SK-N-SH (cell line): ENCODE data around the gene CCDC112. TPM values are rescaled to one million over a fixed set of nuclear protein-coding genes. Genes with fewer than 3 reads are reported as not detected.

ENCODE experiments used
- CTCF ChIA-PET: fragments of 300-600, 350-600 bp; formaldehyde crosslinking; extraction: SDS; loops from one replicate; lab custom pipeline; 2021; lab: Yijun Ruan, JAX
- POLR2A ChIA-PET: fragments of 350-600 bp; sonication (Branson Sonifier 250); formaldehyde crosslinking; extraction: SDS; loops from one replicate; lab custom pipeline; 2020; ENCODE audit warnings: antibody characterized with exemption, inconsistent platforms; lab: Yijun Ruan, JAX
- DNase-seq: peaks from one replicate; pipeline ENCODE4 v3.0.0; 2012
- H2AFZ ChIP-seq: fragments of 200-600 bp; sonication (generic); 2 replicates; pipeline ENCODE4 v1.8.1; 2016; ENCODE audit warnings: antibody characterized with exemption, mild to moderate bottlenecking, low read depth
- H3F3A ChIP-seq: fragments of 200-600 bp; sonication (generic); replicated peaks from 2 replicates; pipeline ENCODE3; 2016; ENCODE audit warnings: antibody characterized with exemption, mild to moderate bottlenecking; ENCODE audit not compliant: insufficient read depth
- H3K27ac ChIP-seq, 2 experiments: fragments of 200-500 bp in 1 of 2; fragments of 200-600 bp in 1 of 2; sonication (Bioruptor generic) in 1 of 2; sonication (generic), shearing (Covaris generic) in 1 of 2; 2 replicates each; pipeline versions ENCODE4 v1.5.1 to v1.6.1; 2014 to 2016; ENCODE audit warnings: low read depth in 2 of 2, inconsistent platforms in 1 of 2, low read length in 1 of 2, mild to moderate bottlenecking in 1 of 2, mixed read lengths in 1 of 2
- H3K27me3 ChIP-seq: fragments of 200-600 bp; sonication (generic), shearing (Covaris generic); 2 replicates; pipeline ENCODE4 v1.6.1; 2016; ENCODE audit warnings: mixed run types; ENCODE audit not compliant: insufficient read depth
- H3K36me3 ChIP-seq, 2 experiments: fragments of 200-500 bp in 1 of 2; fragments of 200-600 bp in 1 of 2; sonication (Bioruptor generic) in 1 of 2; sonication (generic) in 1 of 2; replicated peaks in 1 of 2; 2 replicates each; pipeline versions ENCODE3 to v1.5.1; 2014 to 2016; ENCODE audit warnings: low read length in 1 of 2, mild to moderate bottlenecking in 1 of 2; ENCODE audit not compliant: insufficient read depth in 2 of 2, control insufficient read depth in 1 of 2
- H3K4me1 ChIP-seq, 2 experiments: fragments of 200-500 bp in 1 of 2; fragments of 200-600 bp in 1 of 2; sonication (Bioruptor generic) in 1 of 2; sonication (generic), shearing (Covaris generic) in 1 of 2; 2 replicates each; pipeline versions ENCODE4 v1.5.1 to v1.6.1; 2014 to 2016; ENCODE audit warnings: low read depth in 1 of 2, low read length in 1 of 2, mixed run types in 1 of 2; ENCODE audit not compliant: insufficient read depth in 2 of 2, control insufficient read depth in 1 of 2
- H3K4me2 ChIP-seq: fragments of 200-600 bp; sonication (generic), shearing (Covaris generic); 2 replicates; pipeline ENCODE4 v1.6.1; 2017; ENCODE audit warnings: mixed run types
- H3K4me3 ChIP-seq, 2 experiments: fragments of 200-500 bp in 1 of 2; fragments of 200-600 bp in 1 of 2; sonication (Bioruptor generic) in 1 of 2; sonication (generic), shearing (Covaris generic) in 1 of 2; 2 replicates each; pipeline versions ENCODE4 v1.5.1 to v1.8.1; 2014 to 2016; ENCODE audit warnings: low read depth in 2 of 2, inconsistent platforms in 1 of 2, low read length in 1 of 2, mild to moderate bottlenecking in 1 of 2, mixed read lengths in 1 of 2, moderate library complexity in 1 of 2
- H3K79me2 ChIP-seq: fragments of 200-600 bp; sonication (generic); 2 replicates; pipeline ENCODE4 v1.8.1; 2017; ENCODE audit warnings: mild to moderate bottlenecking; ENCODE audit not compliant: insufficient read depth
- H3K9ac ChIP-seq: fragments of 200-600 bp; sonication (generic); 2 replicates; pipeline ENCODE4 v1.6.1; 2017; ENCODE audit warnings: mixed run types
- H3K9me2 ChIP-seq: fragments of 200-600 bp; sonication (generic); 2 replicates; pipeline ENCODE4 v1.6.1; 2017; ENCODE audit warnings: mixed run types
- H3K9me3 ChIP-seq: fragments of 200-600 bp; sonication (generic); 2 replicates; pipeline ENCODE4 v1.6.1; 2017; ENCODE audit warnings: mixed run types, mild to moderate bottlenecking, moderate library complexity
- H4K20me1 ChIP-seq: fragments of 200-600 bp; sonication (generic); 2 replicates; pipeline ENCODE4 v1.6.1; 2017; ENCODE audit warnings: mild to moderate bottlenecking, mixed run types; ENCODE audit not compliant: insufficient read depth
- CHD2 ChIP-seq: fragments of 150-350 bp; IDR thresholded peaks from 2 replicates; pipeline ENCODE4 v1.6.1; 2018; ENCODE audit warnings: low read length; ENCODE audit not compliant: partially characterized antibody
- ELF1 ChIP-seq: IDR thresholded peaks from 2 replicates; pipeline ENCODE4 v1.4.0; 2012
- EZH2phosphoT487 ChIP-seq: fragments of 200-600 bp; sonication (generic); IDR thresholded peaks from 2 replicates; pipeline ENCODE4 v1.6.1; 2017; ENCODE audit warnings: low read depth, mixed run types, mild to moderate bottlenecking, antibody characterized with exemption, moderate library complexity, borderline replicate concordance
- FOXM1 ChIP-seq: IDR thresholded peaks from 2 replicates; pipeline ENCODE4 v1.4.0; 2012; ENCODE audit warnings: low read depth, mild to moderate bottlenecking
- GATA2 ChIP-seq: sonication (generic); formaldehyde crosslinking; IDR thresholded peaks from 2 replicates; pipeline ENCODE4 v1.5.0; 2020; ENCODE audit warnings: mild to moderate bottlenecking, missing genetic modification reagents
- NFIC ChIP-seq: IDR thresholded peaks from 2 replicates; pipeline ENCODE4 v1.4.0; 2012; ENCODE audit warnings: borderline replicate concordance
- NRF1 ChIP-seq: IDR thresholded peaks from 2 replicates; pipeline ENCODE4 v1.6.1; 2012; ENCODE audit warnings: low read depth, mild to moderate bottlenecking, low read length
- PBX3 ChIP-seq: IDR thresholded peaks from 2 replicates; pipeline ENCODE4; 2012
- RFX5 ChIP-seq: IDR thresholded peaks from 2 replicates; pipeline ENCODE4 v1.6.1; 2012; ENCODE audit warnings: mild to moderate bottlenecking, improper control_type of control experiment, low read length
- SIN3A ChIP-seq: IDR thresholded peaks from 2 replicates; pipeline ENCODE4 v1.6.1; 2012; ENCODE audit warnings: low read depth, mild to moderate bottlenecking, low read length, moderate library complexity, borderline replicate concordance
- TEAD4 ChIP-seq: IDR thresholded peaks from 2 replicates; pipeline ENCODE4 v1.4.0; 2012; ENCODE audit warnings: mild to moderate bottlenecking, borderline replicate concordance; ENCODE audit not compliant: insufficient read depth
- USF1 ChIP-seq: IDR thresholded peaks from 2 replicates; pipeline ENCODE4 v1.4.0; 2012; ENCODE audit warnings: low read depth, borderline replicate concordance
- YY1 ChIP-seq: IDR thresholded peaks from 2 replicates; pipeline ENCODE4 v1.4.0; 2012; ENCODE audit warnings: low read depth, mild to moderate bottlenecking
- WGBS: methylation state at CpG from one replicate; pipeline ENCODE4 v1.1.6; 2017; ENCODE audit warnings: low lambda C conversion rate; 5-methylcytosine and 5-hydroxymethylcytosine counted together
- polyA plus RNA-seq, 3 experiments: library from polyadenylated mRNA; depleted of rRNA; stranded (reverse); fragments of >200 nt; gene quantifications; 2 replicates each; pipeline ENCODE4 v1.2.3, GENCODE V29; 2012

The CCDC112 gene
- polyA plus RNA-seq, 1 of the 3 experiments (the other 2 are of a cell fraction), result 2.3 TPM

GRCh38 chr5:115272297-115272958 lies 24.0 kb downstream of the CCDC112 start:
- no peak overlapping the region for H3K4me3 ChIP-seq
- no peaks in the 10 kb centered on the region for H4K20me1 ChIP-seq
- no peaks in the 10 kb centered on the region for H3K4me1 ChIP-seq
- H2AFZ ChIP-seq, result no peak overlapping the region
- H3K4me2 ChIP-seq, result no peak overlapping the region
- no peaks in the 10 kb centered on the region for H3K9me3 ChIP-seq
- peaks cover 7% of the 10 kb centered on the region for H3F3A ChIP-seq
- no peak overlapping the region for H3K9ac ChIP-seq
- ChIA-PET POLR2A (no interaction called here), CTCF (no interaction called here)
- no peaks in the 10 kb centered on the region for H3K27me3 ChIP-seq
- 74% methylated on average over 3 of the region's 3 CpGs for WGBS
- H3K9me2 ChIP-seq, result no peaks in the 10 kb centered on the region
- no peak for DNase-seq
- TF ChIP-seq CHD2 (no peak), RFX5 (no peak), NFIC (no peak), TEAD4 (no peak), GATA2 (CRISPR knock-in tag) (no peak), NRF1 (no peak), PBX3 (no peak), FOXM1 (no peak), ELF1 (no peak), USF1 (no peak), YY1 (no peak)
- H3K79me2 ChIP-seq, result no peaks in the 10 kb centered on the region
- H3K36me3 ChIP-seq, result peaks cover 45 to 57% of the 10 kb centered on the region in 2 experiments
- H3K27ac ChIP-seq, result no peak overlapping the region

GRCh38 chr5:115271295-115272050 lies 25.0 kb downstream of the CCDC112 start:
- no peak overlapping the region for H3K4me2 ChIP-seq
- POLR2A ChIA-PET, result no interaction called here
- no peak overlapping the region for H3K4me3 ChIP-seq
- no peaks in the 10 kb centered on the region for H3K9me3 ChIP-seq
- no peak for DNase-seq
- H3F3A ChIP-seq, result peaks cover 9% of the 10 kb centered on the region
- H3K9ac ChIP-seq, result no peak overlapping the region
- H3K4me1 ChIP-seq, result no peaks in the 10 kb centered on the region
- H3K27ac ChIP-seq, result no peak overlapping the region
- H2AFZ ChIP-seq, result no peak overlapping the region
- H4K20me1 ChIP-seq, result no peaks in the 10 kb centered on the region
- H3K27me3 ChIP-seq, result no peaks in the 10 kb centered on the region
- WGBS, result 94% methylated on average over 6 of the region's 6 CpGs
- no peak for TF ChIP-seq SIN3A
- TF ChIP-seq EZH2phosphoT487, result no peak
- peaks cover 43 to 60% of the 10 kb centered on the region in 2 experiments for H3K36me3 ChIP-seq
- CTCF ChIA-PET, result no interaction called here
- H3K9me2 ChIP-seq, result no peaks in the 10 kb centered on the region
- H3K79me2 ChIP-seq, result no peaks in the 10 kb centered on the region
